Measurements from ENCODE around the gene CENPK. TPM values are rescaled to one million over a fixed set of nuclear protein-coding genes. Genes with fewer than 3 reads are reported as not detected.

CENPK gene
- total RNA-seq, 1 experiment from 2014 or later, result 34.2 TPM

- Histone ChIP-seq H3K4me3 (ENCODE audit: low read depth in 2 of 2, low read length in 2 of 2) (no peak overlapping the region), H3K9me3 (ENCODE audit: control insufficient read depth, insufficient read depth, low read depth, low read length) (no peaks in the 10 kb centered on the region), H3K4me1 (ENCODE audit: control insufficient read depth, insufficient read depth, low read length) (no peaks in the 10 kb centered on the region), H3K27me3 (ENCODE audit: control insufficient read depth, insufficient read depth, low read length) (no peaks in the 10 kb centered on the region), H3K36me3 (ENCODE audit: control insufficient read depth, insufficient read depth, low read length) (peaks cover 2% of the 10 kb centered on the region; the same call in 1 of the 2 replicates), H3K27ac (ENCODE audit: low read length) (no peak overlapping the region)
- no TSS peak for BruUV-seq (replicated peaks)
- CTCF ChIA-PET, result no interaction called here
- ATAC-seq (no peak), DNase-seq (ENCODE audit: low read depth, low spot score) (no peak)
- in situ Hi-C loops (cut with HindIII; ENCODE audit: low pct_unique_long_range_greater_than_20kb, low sequenced_read_pairs), result no loop called here
- intact Hi-C loops (cut with micrococcal nuclease; ENCODE audit: unreplicated experiment), result no loop called here
- POLR2A ChIA-PET, result no interaction called here
- TF ChIP-seq TCF7L2 (IDR thresholded peaks at IDR 0.05; ENCODE audit: low read depth, low read length) (no peak), SIN3A (IDR thresholded peaks at IDR 0.05; ENCODE audit: borderline replicate concordance, insufficient read depth, low read depth, low read length) (no peak), REST (IDR thresholded peaks at IDR 0.05; ENCODE audit: insufficient read depth in 1 of 2, low read depth in 2 of 2, low read length in 1 of 2) (no peak), CTCF (IDR thresholded peaks at IDR 0.05) (no peak), POLR2AphosphoS5 (IDR thresholded peaks at IDR 0.05; ENCODE audit: low read depth, low read length) (no peak)
These were observed 37.2 kb downstream of the CENPK start for GRCh38 chr5:65525726-65526125.

DNA sequence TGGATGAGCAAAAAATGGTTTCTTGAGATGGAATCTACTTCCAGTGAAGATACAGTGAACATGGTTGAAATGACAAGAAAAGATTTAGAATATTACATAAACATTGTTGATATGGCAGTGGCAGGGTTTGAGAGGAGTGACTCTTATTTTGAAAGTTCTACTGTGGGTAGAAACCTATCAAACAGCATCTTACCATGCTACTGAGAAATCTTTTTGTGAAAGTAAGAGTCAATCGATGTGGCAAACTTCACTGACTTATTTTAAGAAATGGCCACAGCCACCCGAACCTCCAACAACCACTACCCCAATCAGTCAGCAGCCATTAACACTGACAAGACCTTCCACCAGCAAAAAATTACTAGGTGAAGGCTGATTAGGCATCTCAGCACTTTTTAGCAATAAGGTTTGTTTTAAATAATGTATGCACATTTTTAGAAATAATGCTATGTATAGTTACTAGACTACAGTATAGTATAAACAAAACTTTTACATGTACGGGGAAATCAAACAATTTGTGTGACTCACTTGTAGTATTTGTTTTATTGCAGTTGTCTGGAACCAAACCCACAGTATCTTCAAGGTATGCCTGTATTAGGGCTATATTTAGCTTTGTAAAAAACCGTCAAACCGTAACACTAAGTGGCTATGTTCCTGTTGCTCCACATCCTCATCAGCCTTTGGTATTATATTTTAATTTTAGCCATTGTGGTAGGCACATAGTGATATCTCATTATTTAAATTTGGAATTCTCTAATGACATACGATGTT is 50.6 kb downstream of the CENPK start:
- no TSS peak for BruUV-seq (replicated peaks)
- intact Hi-C loops (cut with micrococcal nuclease; ENCODE audit: unreplicated experiment), result no loop called here
- in situ Hi-C loops (cut with HindIII; ENCODE audit: low pct_unique_long_range_greater_than_20kb, low sequenced_read_pairs), result no loop called here
- POLR2A ChIA-PET, result no interaction called here
- Histone ChIP-seq H3K36me3 (ENCODE audit: control insufficient read depth, insufficient read depth, low read length) (no peaks in the 10 kb centered on the region), H3K27me3 (ENCODE audit: control insufficient read depth, insufficient read depth, low read length) (no peaks in the 10 kb centered on the region), H3K9me3 (ENCODE audit: control insufficient read depth, insufficient read depth, low read depth, low read length) (no peaks in the 10 kb centered on the region), H3K4me3 (ENCODE audit: low read depth in 2 of 2, low read length in 2 of 2) (no peak overlapping the region), H3K27ac (ENCODE audit: low read length) (no peak overlapping the region), H3K4me1 (ENCODE audit: control insufficient read depth, insufficient read depth, low read length) (no peaks in the 10 kb centered on the region)
- ATAC-seq (no peak), DNase-seq (ENCODE audit: low read depth, low spot score) (no peak)
- TF ChIP-seq CTCF (IDR thresholded peaks at IDR 0.05) (no peak), REST (IDR thresholded peaks at IDR 0.05; ENCODE audit: insufficient read depth in 1 of 2, low read depth in 2 of 2, low read length in 1 of 2) (no peak), SIN3A (IDR thresholded peaks at IDR 0.05; ENCODE audit: borderline replicate concordance, insufficient read depth, low read depth, low read length) (no peak), TCF7L2 (IDR thresholded peaks at IDR 0.05; ENCODE audit: low read depth, low read length) (no peak), POLR2AphosphoS5 (IDR thresholded peaks at IDR 0.05; ENCODE audit: low read depth, low read length) (no peak)
- CTCF ChIA-PET, result no interaction called here

Measured in Panc1 (cell line).